Activated CD8-positive, alpha-beta T cell treated with anti-CD3 and anti-CD28 coated beads, Interleukin-2, amount 10 ng/mL, durations not matched to agents 7 days and 5 days (primary cell): Measurements from ENCODE around the gene GRM8. TPM values are rescaled to one million over a fixed set of nuclear protein-coding genes. Genes with fewer than 3 reads are reported as not detected.
"Not testable (repeated sequence)": the region's sequence is repeated elsewhere in the genome, so short reads cannot be mapped to it uniquely, and the experiment has no call there.

Experiments
- ATAC-seq: fragments of 150-1000 bp; cut with Tn5 transposase; one replicate; pipeline ENCODE4 v1.10.0; 2021; ENCODE audit warnings: moderate library complexity
- CTCF ChIA-PET: fragments of 350-600 bp; sonication (Branson Sonifier 250); formaldehyde crosslinking; loops from one replicate; lab custom pipeline; 2021; ENCODE audit warnings: antibody characterized with exemption; lab: Charles Lee
- POLR2A ChIA-PET: fragments of 350-600 bp; sonication (Branson Sonifier 250); formaldehyde crosslinking; loops from one replicate; lab custom pipeline; 2021; ENCODE audit warnings: antibody characterized with exemption; lab: Charles Lee
- DNase-seq: peaks from one replicate; pipeline ENCODE4 v3.0.0-alpha.2; 2020
- H3K27ac Mint-ChIP-seq: one replicate; pipeline ENCODE4 v1.8.0; 2021; ENCODE audit warnings: mild to moderate bottlenecking, mixed read lengths
- H3K27me3 Mint-ChIP-seq: one replicate; pipeline ENCODE4 v1.8.0; 2021; ENCODE audit warnings: low read depth, mixed read lengths
- H3K36me3 Mint-ChIP-seq: one replicate; pipeline ENCODE4 v1.8.0; 2021; ENCODE audit warnings: low read depth, mixed read lengths
- H3K4me1 Mint-ChIP-seq: one replicate; pipeline ENCODE4 v1.8.0; 2021; ENCODE audit warnings: low read depth, mixed read lengths
- H3K4me3 Mint-ChIP-seq: one replicate; pipeline ENCODE4 v1.8.0; 2021; ENCODE audit warnings: mild to moderate bottlenecking, mixed read lengths
- H3K9me3 Mint-ChIP-seq: one replicate; pipeline ENCODE4 v1.8.0; 2022; ENCODE audit warnings: mixed read lengths; ENCODE audit not compliant: insufficient read depth
- total RNA-seq, 2 experiments: library from RNA; stranded (reverse); gene quantifications; one replicate each; pipeline ENCODE4 v1.2.3, GENCODE V29; 2021

The GRM8 gene
- total RNA-seq, 2 experiments from 2014 or later: not detected

DNA sequence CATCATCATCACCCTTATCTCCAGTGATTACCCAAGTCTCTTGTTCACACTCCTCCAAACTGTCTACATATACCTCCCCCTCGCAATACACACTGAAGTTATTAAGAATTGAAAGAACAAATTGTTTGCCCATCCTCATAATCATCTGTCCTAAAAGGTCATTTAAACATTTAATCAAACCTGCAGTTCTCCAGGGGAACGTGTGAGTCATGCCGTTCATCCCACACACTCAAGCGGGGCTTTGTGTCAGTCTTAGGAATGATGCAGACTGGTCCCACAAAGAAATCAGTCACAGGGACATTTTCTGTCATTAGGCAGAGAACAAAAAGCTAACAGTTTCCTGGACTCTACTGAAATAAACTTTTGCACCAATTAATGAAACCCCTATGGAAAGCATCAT, 365.2 kb downstream of the GRM8 start:
- H3K27ac Mint-ChIP-seq, POLR2A ChIA-PET, H3K4me1 Mint-ChIP-seq, ATAC-seq, DNase-seq, H3K4me3 Mint-ChIP-seq, H3K27me3 Mint-ChIP-seq, CTCF ChIA-PET, H3K36me3 Mint-ChIP-seq, H3K9me3 Mint-ChIP-seq: not testable (repeated sequence)

DNA sequence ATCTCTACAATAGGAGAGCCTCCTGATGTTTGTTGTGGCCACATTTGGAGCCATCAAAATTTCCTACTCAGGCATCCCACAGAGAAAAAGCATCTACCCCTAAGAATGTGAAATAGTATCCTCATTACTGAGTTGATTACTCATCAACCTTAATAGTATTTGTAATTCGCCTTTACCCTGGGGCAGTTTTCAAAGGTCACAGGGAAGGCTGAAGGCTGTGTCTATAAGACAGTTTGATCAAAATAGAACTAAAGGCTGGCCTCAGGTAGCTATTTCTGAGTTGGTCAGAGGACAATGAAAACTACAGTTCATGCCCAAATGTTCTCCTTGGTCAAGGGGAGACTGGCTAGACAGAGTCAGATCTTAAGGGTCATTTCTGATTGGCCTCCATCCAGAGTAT, 370.0 kb downstream of the GRM8 start:
- POLR2A ChIA-PET, CTCF ChIA-PET, H3K9me3 Mint-ChIP-seq, H3K4me3 Mint-ChIP-seq, DNase-seq, ATAC-seq, H3K36me3 Mint-ChIP-seq, H3K27ac Mint-ChIP-seq, H3K4me1 Mint-ChIP-seq, H3K27me3 Mint-ChIP-seq: not testable (repeated sequence)

DNA sequence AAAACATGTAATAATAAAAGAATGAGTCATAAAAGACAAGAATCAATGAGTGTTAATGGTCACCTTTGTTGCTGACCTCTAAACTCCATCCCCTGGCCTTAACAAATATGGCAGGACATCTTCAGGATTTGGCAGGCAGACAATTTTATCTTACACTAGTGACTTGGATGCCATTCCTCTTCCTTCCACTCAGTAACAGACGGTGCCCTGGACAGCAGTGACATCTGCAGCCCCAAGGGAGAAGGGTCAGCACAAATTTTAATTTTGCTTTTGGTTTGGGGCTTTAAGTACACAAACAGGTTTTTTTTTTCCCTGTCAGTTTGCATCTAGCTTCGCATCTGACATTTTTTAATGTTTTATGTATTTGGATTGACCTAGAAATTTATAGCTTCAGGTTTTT, 370.8 kb downstream of the GRM8 start:
- ATAC-seq, DNase-seq, POLR2A ChIA-PET, H3K27me3 Mint-ChIP-seq, H3K36me3 Mint-ChIP-seq, H3K27ac Mint-ChIP-seq, CTCF ChIA-PET, H3K4me3 Mint-ChIP-seq, H3K9me3 Mint-ChIP-seq, H3K4me1 Mint-ChIP-seq: not testable (repeated sequence)

DNA sequence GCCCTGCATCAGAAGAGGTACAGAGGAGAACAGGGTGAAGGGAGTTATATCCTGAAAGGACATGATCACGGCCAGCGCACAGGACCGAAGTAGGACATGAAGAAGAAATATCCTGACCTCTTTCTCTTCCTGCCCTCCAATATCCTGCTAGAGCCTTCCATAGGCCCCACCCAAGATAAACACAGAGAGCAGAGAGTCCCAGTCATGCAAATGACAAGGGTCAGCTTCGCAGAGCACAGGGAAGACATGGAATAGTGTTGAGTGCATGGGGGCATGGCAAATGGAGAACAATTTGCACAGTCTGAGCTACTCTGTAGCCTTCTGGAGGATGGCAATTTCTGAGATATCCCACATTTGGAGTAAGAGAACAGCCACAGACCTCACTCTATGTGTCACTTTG, 371.4 kb downstream of the GRM8 start:
- no peaks in the 10 kb centered on the region for H3K4me1 Mint-ChIP-seq
- no peak overlapping the region for H3K27ac Mint-ChIP-seq
- H3K9me3 Mint-ChIP-seq: no peaks in the 10 kb centered on the region
- CTCF ChIA-PET: no interaction called here
- H3K36me3 Mint-ChIP-seq: no peaks in the 10 kb centered on the region
- no peak overlapping the region for H3K4me3 Mint-ChIP-seq
- DNase-seq: no peak
- no peak for ATAC-seq
- POLR2A ChIA-PET: no interaction called here
- no peaks in the 10 kb centered on the region for H3K27me3 Mint-ChIP-seq

DNA sequence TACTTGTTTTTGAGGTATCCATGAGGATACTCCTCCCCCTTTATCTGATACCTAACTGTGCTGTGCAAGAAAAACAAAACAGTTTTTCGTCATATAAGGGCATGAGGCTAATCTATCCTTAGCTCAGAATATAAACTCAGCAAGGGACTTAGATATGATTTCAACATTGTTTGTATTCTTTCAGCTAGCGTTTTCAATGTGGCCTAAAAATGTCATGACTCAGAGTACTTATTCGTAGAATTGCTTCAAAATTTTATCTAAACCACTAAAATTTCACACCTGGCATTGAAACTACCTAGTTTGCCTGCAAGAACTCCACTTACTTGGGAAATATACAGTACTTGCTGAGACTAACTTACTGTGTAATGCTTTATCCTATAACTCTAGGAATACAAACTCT, 376.2 kb downstream of the GRM8 start:
- H3K27ac Mint-ChIP-seq, H3K9me3 Mint-ChIP-seq, H3K4me1 Mint-ChIP-seq, POLR2A ChIA-PET, H3K27me3 Mint-ChIP-seq, H3K36me3 Mint-ChIP-seq, ATAC-seq, H3K4me3 Mint-ChIP-seq, CTCF ChIA-PET, DNase-seq: not testable (repeated sequence)

DNA sequence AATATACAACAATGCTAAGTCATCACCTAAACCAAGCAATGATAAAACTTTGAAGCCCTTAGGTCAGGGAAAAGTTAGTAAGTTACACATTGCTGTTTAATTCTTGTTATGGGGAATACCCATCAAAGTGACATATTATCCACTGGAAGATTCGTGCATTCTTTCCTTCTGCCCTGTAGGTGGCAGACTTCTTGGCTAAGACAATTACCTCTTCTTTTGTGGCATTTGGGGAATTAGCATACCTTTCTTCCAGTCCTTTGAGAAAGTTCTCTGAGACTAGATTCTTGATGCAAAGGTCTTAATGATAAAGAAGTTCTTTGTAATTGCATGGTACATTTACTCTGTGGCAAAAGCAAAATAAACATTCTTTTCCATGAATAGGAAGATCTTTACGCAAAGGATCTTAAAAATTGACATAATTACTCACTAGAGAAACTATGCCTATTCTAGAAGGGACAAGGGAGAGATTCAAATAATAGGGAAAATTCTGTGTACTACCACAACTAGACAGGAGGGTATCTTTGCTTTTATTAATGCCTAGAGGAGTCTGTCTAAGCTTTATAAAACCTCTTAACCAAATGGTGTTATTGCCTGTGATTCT, 395.9 kb downstream of the GRM8 start:
- ChIA-PET CTCF (no interaction called here), POLR2A (no interaction called here)
- DNase-seq (no peak), ATAC-seq (no peak)
- Mint-ChIP-seq H3K36me3 (no peaks in the 10 kb centered on the region), H3K4me1 (no peaks in the 10 kb centered on the region), H3K4me3 (no peak overlapping the region), H3K9me3 (no peaks in the 10 kb centered on the region), H3K27me3 (no peaks in the 10 kb centered on the region), H3K27ac (no peak overlapping the region)

DNA sequence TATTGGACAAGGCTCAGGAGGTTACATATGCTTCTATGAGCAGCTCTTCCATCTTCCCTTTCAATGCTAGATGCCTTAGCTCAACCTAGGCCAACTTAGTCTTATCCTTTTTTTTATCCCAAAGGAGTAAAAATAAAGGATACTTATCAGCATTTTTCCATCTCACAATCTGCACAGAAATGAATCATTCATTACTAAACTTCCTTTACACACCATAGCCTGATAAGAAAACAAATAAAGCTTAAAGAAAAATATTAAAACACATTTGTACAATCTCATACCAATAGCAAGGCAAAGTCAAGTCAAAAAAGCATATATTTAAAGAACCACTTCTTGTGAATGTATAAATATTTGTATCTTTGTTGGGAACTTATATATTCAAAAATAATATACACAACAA, 407.4 kb downstream of the GRM8 start:
- CTCF ChIA-PET: no interaction called here
- DNase-seq (no peak), ATAC-seq (no peak)
- H3K4me1 Mint-ChIP-seq: no peaks in the 10 kb centered on the region
- no peaks in the 10 kb centered on the region for H3K27me3 Mint-ChIP-seq
- no peak overlapping the region for H3K4me3 Mint-ChIP-seq
- POLR2A ChIA-PET: no interaction called here
- H3K9me3 Mint-ChIP-seq: no peaks in the 10 kb centered on the region
- no peaks in the 10 kb centered on the region for H3K36me3 Mint-ChIP-seq
- H3K27ac Mint-ChIP-seq: no peak overlapping the region

DNA sequence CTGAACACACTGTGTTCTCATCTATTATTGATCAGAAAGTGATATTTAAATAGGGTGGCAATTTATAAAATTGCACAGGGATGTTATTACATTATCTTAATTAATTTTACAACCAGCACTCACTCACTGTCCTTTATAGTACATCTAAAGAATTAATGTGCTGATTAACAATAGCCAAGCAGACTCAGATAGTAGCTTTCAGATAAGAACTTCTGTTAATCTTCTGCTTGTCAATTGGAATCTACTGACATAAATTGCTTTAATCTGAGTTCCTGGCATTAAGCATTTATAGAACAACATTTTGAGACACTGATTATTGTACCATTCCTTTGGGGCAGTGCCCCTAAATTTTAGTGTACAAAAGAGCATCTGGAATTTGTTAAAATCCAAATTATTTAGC, 408.9 kb downstream of the GRM8 start:
- ChIA-PET CTCF (no interaction called here), POLR2A (no interaction called here)
- no peaks in the 10 kb centered on the region for H3K27me3 Mint-ChIP-seq
- no peak for DNase-seq
- no peaks in the 10 kb centered on the region for H3K4me1 Mint-ChIP-seq
- H3K36me3 Mint-ChIP-seq: no peaks in the 10 kb centered on the region
- no peak overlapping the region for H3K4me3 Mint-ChIP-seq
- no peak for ATAC-seq
- no peak overlapping the region for H3K27ac Mint-ChIP-seq
- no peaks in the 10 kb centered on the region for H3K9me3 Mint-ChIP-seq

DNA sequence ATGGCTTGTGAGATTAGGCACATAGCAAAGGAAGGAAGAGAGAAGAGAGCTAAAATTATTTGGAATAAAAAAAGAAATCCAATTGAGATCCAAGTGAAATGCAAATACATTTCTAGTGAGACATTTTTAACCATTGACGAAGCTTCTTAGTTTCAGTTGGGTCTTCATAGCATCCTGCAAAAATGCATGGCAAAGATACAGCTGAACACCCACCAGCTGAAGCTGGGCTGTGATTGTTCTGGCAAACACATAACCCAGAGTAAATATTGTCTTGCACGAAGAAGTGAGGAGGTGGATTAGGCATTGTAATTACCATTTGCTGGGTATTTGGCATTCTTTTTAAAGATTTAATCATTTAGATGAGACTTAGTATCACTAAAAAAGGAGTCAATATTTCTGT, 409.4 kb downstream of the GRM8 start:
- DNase-seq (no peak), ATAC-seq (no peak)
- Mint-ChIP-seq H3K27me3 (no peaks in the 10 kb centered on the region), H3K4me1 (no peaks in the 10 kb centered on the region), H3K36me3 (no peaks in the 10 kb centered on the region), H3K4me3 (no peak overlapping the region), H3K27ac (no peak overlapping the region), H3K9me3 (no peaks in the 10 kb centered on the region)
- ChIA-PET POLR2A (no interaction called here), CTCF (no interaction called here)

DNA sequence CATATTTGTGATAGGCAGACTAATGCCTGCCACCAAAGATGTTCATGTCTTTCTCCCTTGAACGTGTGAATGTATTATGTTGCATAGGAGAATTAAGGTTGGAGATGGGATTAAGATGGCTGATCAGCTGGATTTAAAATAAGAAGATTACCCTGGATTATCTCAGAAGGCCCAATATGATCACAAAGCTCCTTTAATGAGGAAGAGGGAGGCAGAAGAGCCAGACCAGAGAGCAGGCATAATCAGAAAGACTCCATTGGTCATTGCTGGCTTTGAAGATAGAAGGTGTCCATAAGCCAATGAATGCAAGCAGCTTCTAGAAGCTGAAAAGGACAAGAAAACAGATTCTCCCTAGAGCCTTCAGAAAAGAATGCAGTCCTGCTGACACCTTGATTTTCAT, 410.3 kb downstream of the GRM8 start:
- no peak overlapping the region for H3K4me3 Mint-ChIP-seq
- ChIA-PET CTCF (interaction anchor here (1.1 kb wide), 1 partner anchor 39 kb away, joined by 3 read pairs; no protein-coding TSS in a partner anchor), POLR2A (no interaction called here)
- no peaks in the 10 kb centered on the region for H3K27me3 Mint-ChIP-seq
- H3K4me1 Mint-ChIP-seq: no peaks in the 10 kb centered on the region
- DNase-seq: no peak
- no peaks in the 10 kb centered on the region for H3K36me3 Mint-ChIP-seq
- H3K9me3 Mint-ChIP-seq: no peaks in the 10 kb centered on the region
- ATAC-seq: no peak
- H3K27ac Mint-ChIP-seq: no peak overlapping the region

DNA sequence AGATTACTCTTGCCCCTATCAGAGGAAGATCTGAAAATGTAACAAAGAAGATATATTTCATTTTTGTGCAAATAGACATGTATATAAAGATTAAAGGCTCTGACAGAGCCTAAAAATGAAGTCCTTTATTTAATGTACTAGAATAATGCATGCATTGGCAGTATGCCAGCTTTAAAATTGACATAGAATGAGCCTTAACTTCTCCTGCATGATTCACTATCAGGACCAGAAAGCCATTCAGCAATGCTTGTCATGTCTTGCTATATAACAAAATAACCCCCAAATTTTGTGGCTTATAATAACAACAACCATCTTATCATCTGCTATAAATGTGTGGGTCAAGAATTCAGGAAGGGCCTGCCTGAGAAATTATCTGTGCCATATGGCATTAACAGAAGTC, 411.9 kb downstream of the GRM8 start:
- no peak for DNase-seq
- no peak overlapping the region for H3K4me3 Mint-ChIP-seq

DNA sequence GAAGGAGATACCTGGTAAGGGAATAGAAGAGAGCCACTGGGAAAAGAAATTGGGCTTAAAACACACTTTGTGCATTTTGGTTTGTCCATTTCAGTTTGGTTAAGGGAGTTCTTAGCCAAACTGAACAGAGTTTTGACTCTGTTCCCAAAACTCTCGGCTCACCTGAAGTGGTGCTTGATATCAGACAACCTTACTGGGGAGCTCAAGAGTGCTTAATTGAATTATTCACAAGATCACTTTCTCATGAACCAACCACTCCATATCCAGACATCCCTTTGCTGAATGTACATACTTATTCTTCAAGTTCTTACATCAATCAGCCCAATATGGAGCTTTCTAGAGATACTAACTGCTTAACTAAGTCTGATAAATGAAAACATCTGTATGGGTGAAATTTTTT, 413.1 kb downstream of the GRM8 start:
- Mint-ChIP-seq H3K4me1 (no peaks in the 10 kb centered on the region), H3K36me3 (no peaks in the 10 kb centered on the region), H3K9me3 (no peaks in the 10 kb centered on the region), H3K27me3 (no peaks in the 10 kb centered on the region), H3K4me3 (no peak overlapping the region), H3K27ac (no peak overlapping the region)
- ChIA-PET POLR2A (no interaction called here), CTCF (no interaction called here)
- ATAC-seq (no peak), DNase-seq (no peak)

More for the DNA sequence above, 411.9 kb downstream of the GRM8 start:
- H3K9me3 Mint-ChIP-seq: no peaks in the 10 kb centered on the region
- ATAC-seq: no peak
- ChIA-PET CTCF (no interaction called here), POLR2A (no interaction called here)
- no peaks in the 10 kb centered on the region for H3K4me1 Mint-ChIP-seq
- H3K36me3 Mint-ChIP-seq: no peaks in the 10 kb centered on the region
- no peaks in the 10 kb centered on the region for H3K27me3 Mint-ChIP-seq
- no peak overlapping the region for H3K27ac Mint-ChIP-seq

DNA sequence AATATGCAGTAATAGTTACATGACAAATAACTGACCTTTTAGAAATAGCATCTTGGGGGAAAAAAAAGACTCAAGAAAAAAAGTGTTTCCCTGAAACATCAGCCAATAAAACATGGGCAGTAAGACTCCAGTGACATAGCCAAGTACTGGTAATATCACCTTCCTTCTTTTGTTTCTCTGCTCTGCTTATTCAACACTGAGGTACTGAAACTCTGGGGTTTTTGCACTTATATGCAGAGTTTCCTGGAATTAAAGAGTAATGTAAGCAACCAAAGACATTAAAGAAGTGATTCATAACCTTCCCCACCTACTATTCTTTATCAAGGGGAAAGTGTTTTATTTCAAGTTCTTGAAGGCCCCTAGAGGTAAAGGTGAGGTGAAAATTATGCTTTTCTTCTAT, 414.5 kb downstream of the GRM8 start:
- Mint-ChIP-seq H3K4me3 (no peak overlapping the region), H3K4me1 (no peaks in the 10 kb centered on the region), H3K9me3 (no peaks in the 10 kb centered on the region), H3K27ac (no peak overlapping the region), H3K36me3 (no peaks in the 10 kb centered on the region), H3K27me3 (no peaks in the 10 kb centered on the region)
- no peak for ATAC-seq
- CTCF ChIA-PET: no interaction called here
- POLR2A ChIA-PET: no interaction called here
- no peak for DNase-seq
